Heart left ventricle (tissue), 16 donors: ENCODE measurements around the gene R3HDM2. TPM values are rescaled to one million over a fixed set of nuclear protein-coding genes. Genes with fewer than 3 reads are reported as not detected.

ENCODE experiments used
- ATAC-seq, 4 donors: fragments of 200-7000 bp; cut with Tn5 transposase; one replicate each; pipeline ENCODE4 v1.9.1; 2020 to 2022; ENCODE audit warnings: moderate library complexity in 4 of 4, mild to moderate bottlenecking in 3 of 4, moderate number of reproducible peaks in 1 of 4
- DNase-seq, 5 donors: peaks; one replicate each; pipeline ENCODE4 v3.0.0-alpha.2; 2020
- H3K27ac ChIP-seq, 12 donors: fragments of 200-600 bp; sonication (generic) in 4 of 12; one replicate each; pipeline versions ENCODE4 v1.5.0 to v1.8.0; 2016 to 2022; ENCODE audit warnings: mild to moderate bottlenecking in 2 of 12
- H3K27me3 ChIP-seq, 9 donors: fragments of 200-600 bp; sonication (generic) in 2 of 9; one replicate each; pipeline versions ENCODE4 v1.5.1 to v1.8.0; 2016 to 2022; ENCODE audit warnings: mild to moderate bottlenecking in 3 of 9
- H3K36me3 ChIP-seq, 9 donors: fragments of 200-600 bp; sonication (generic) in 2 of 9; one replicate each; pipeline versions ENCODE4 v1.5.0 to v1.8.0; 2018 to 2022; ENCODE audit warnings: mild to moderate bottlenecking in 2 of 9
- H3K4me1 ChIP-seq, 12 donors: fragments of 200-600 bp; sonication (generic) in 4 of 12; one replicate each; pipeline versions ENCODE4 v1.5.0 to v1.8.0; 2016 to 2022; ENCODE audit warnings: mild to moderate bottlenecking in 3 of 12
- H3K4me3 ChIP-seq, 12 donors: fragments of 200-600 bp; sonication (generic) in 4 of 12; one replicate each; pipeline versions ENCODE4 v1.5.0 to v1.8.0; 2017 to 2022; ENCODE audit warnings: mild to moderate bottlenecking in 9 of 12, moderate library complexity in 4 of 12
- H3K9me3 ChIP-seq, 12 donors: fragments of 200-600 bp; sonication (generic) in 4 of 12; one replicate each; pipeline versions ENCODE4 v1.5.0 to v1.8.0; 2016 to 2022; ENCODE audit warnings: mild to moderate bottlenecking in 1 of 12
- POLR2A ChIP-seq, 2 donors: fragments of 450-650 bp; IDR thresholded peaks; one replicate each; pipeline ENCODE4 v1.6.1; 2017; ENCODE audit warnings: antibody characterized with exemption in 2 of 2, mild to moderate bottlenecking in 2 of 2, moderate library complexity in 2 of 2
- WGBS, 4 donors: extraction: QIAGEN DNeasy Blood & Tissue Kit in 2 of 4; methylation state at CpG; one replicate each; pipeline versions ENCODE4 v1.1.5 to v1.1.7; 2013 to 2018; 5-methylcytosine and 5-hydroxymethylcytosine counted together
- intact Hi-C, 10 donors: fragments of 100-400 bp; cut with DNase I; formaldehyde crosslinking; loops; one replicate each; pipeline versions ENCODE4 v1.11.1 to v1.14.2; 2022
- polyA plus RNA-seq, 2 donors: library from polyadenylated mRNA; stranded (reverse); fragments of 200-250 nt; gene quantifications; one replicate each; pipeline ENCODE4 v1.2.3, GENCODE V29; 2013
- total RNA-seq, 9 donors: library from RNA; depleted of rRNA in 2 of 9; stranded (reverse); fragments of >200 nt in 2 of 9; fragmentation: NEBNext Ultra II Directional in 3 of 9; extraction: Animal tissue kit (Norgen Biotek cat#: 25700) in 3 of 9; gene quantifications; one replicate each; pipeline versions ENCODE4 v1.1.0 to v1.2.4, GENCODE V29; 2016 to 2023
- TF ChIP-seq, protein P1 (sequence below), 12 donors: fragments of 200-600 bp; sonication (generic) in 4 of 12; IDR thresholded peaks; one replicate each; pipeline versions ENCODE4 v1.5.0 to v1.8.0; 2018 to 2022; ENCODE audit warnings: antibody characterized with exemption in 12 of 12, mild to moderate bottlenecking in 5 of 12
- donor health status: ischemic (EF 13 %, LVEDD 7.1; RV severe dilation, severe dysfunction).
- donor health status: healthy with polysubstance abuse.
- donor health status: DM: no; HTN: yes; CAD: no.
- donor health status: DM: no; HTN: no; CAD: no.
- donor health status: ischemic (EF 25% LVEDD 6.9; RV normal size, moderate dysfunction).
- donor health status: ischemic (EF 25% LVEDD 5.7; RV mildly dilated, moderate dysfunction).
- donor health status: healthy.
- donor health status: DM: yes; HTN: yes; CAD: no.
- donor health status: ischemic (EF 35%, LVEDD 5.7; RV mildly dilated, moderate dysfunction).
- donor health status: nonischemic (EF 11% LVEDD 7.7; RV severe dilation, severe dysfunction).
- donor health status: DM: yes; HTN: yes; CAD: no.
- donor health status: PGD.
- donor health status: ischemic (EF 29% LVEDD 5.4; RV normal size, mild dysfunction).
- donor health status: nonischemic (EF 23%, LVEDD 6.1; RV moderate dilation, normal function).

R3HDM2 gene
- total and polyA plus RNA-seq, 11 donors = 12.7 to 102 (median 59.8) TPM

DNA sequence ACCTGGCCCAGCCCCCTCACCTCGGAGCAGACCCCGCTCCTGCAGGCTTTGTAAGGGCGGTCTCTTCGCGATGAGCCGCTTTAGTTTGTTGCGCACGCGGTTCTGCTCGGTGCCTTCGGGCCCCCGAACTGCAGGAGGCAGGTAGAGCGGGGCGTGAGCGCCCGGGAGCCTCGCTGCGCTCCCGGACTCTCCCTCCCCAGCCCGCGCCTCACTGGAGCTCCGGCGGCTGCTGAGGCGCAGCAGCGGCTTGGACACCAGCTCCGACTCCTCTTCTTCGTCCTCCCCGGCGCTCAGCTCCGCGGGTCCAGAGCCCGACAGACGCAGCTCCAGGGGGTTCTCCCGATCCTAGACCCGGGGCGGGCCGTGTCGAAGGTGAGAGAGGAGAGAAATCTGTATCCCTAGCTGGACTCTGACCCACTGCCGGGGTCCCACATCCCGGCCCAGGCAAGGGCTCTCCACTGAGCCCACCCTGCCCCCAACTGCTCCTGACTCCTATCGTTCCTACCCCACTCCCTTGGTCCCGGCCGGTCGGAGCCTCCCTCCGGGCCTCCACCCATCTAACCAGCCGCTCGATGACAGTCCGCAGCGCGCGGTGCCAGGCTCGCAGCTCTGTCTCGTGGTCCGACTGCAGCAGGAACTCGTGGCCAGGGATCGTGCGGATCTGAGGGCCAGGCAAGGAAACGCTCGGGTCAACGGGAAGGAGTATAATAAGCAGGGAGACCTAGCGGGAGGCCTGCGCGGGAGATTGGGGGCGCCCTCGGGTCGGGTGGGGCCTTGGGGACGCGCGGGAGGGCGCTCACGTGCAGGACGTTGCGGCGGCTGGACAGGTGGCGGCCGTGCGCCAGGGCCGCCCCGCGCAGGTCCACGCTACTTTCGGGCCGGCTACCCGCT, 44.7 kb upstream of the R3HDM2 start:
- intact Hi-C loops = no loop called here
- WGBS, 4 donors = 5 to 12% (median 10%) methylated on average over 55 to 84 of the region's 84 CpGs
- peaks cover 14 to 63% (median 39%) of the 10 kb centered on the region in 9 donors for H3K27me3 ChIP-seq

DNA sequence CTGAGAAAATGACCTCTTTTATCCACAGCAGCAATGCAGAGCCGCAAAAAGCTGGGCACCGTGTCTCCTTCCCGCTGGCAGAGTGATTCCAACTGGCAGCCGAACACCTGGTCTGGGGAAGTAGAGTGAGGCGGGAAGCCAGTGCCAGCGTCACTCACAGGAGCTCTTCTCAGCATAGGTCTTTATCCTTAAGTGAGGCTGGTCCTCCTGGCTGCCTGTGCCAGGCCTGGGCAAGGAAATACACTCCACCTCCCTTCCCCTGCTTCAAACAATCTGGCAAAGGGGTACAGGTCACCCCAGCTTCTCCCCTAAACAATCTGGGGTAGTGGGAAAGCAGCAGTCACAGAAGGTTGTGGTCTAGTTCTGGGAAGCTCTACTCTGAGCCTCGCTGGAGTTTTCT, 44.0 kb upstream of the R3HDM2 start:
- Histone ChIP-seq H3K36me3 (peaks cover 0 to 55% (median 0%) of the 10 kb centered on the region in 9 donors), H3K27me3 (peaks cover 14 to 63% (median 40%) of the 10 kb centered on the region in 9 donors), H3K27ac (no peak overlapping the region), H3K4me1 (peaks cover 0 to 44% (median 15%) of the 10 kb centered on the region in 12 donors), H3K9me3 (no peaks in the 10 kb centered on the region), H3K4me3 (peak overlapping the region in 1 of 12 donors; percentile 7)
- no peak for DNase-seq
- TF ChIP-seq, protein P1, sequence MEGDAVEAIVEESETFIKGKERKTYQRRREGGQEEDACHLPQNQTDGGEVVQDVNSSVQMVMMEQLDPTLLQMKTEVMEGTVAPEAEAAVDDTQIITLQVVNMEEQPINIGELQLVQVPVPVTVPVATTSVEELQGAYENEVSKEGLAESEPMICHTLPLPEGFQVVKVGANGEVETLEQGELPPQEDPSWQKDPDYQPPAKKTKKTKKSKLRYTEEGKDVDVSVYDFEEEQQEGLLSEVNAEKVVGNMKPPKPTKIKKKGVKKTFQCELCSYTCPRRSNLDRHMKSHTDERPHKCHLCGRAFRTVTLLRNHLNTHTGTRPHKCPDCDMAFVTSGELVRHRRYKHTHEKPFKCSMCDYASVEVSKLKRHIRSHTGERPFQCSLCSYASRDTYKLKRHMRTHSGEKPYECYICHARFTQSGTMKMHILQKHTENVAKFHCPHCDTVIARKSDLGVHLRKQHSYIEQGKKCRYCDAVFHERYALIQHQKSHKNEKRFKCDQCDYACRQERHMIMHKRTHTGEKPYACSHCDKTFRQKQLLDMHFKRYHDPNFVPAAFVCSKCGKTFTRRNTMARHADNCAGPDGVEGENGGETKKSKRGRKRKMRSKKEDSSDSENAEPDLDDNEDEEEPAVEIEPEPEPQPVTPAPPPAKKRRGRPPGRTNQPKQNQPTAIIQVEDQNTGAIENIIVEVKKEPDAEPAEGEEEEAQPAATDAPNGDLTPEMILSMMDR (IDR thresholded peaks at IDR 0.05) = no peak
- TF ChIP-seq POLR2A (IDR thresholded peaks at IDR 0.05) = no peak
- whole genome bisulfite sequencing, 4 donors = 59 to 77% (median 63%) methylated on average over 7 of the region's 7 CpGs
- no peak for ATAC-seq
- intact Hi-C loops = no loop called here

More for the DNA sequence above, 44.7 kb upstream of the R3HDM2 start:
- DNase-seq (peak in 1 of 5 donors; percentile 23), ATAC-seq (peak in 3 of 4 donors; percentile 32 to 38 (median 35))
- H3K4me3 ChIP-seq = peak overlapping the region; percentile 6 to 68 (median 39)
- H3K36me3 ChIP-seq = peaks cover 0 to 48% (median 0%) of the 10 kb centered on the region in 9 donors
- H3K4me1 ChIP-seq = peaks cover 0 to 50% (median 15%) of the 10 kb centered on the region in 12 donors
- no peaks in the 10 kb centered on the region for H3K9me3 ChIP-seq
- peak overlapping the region in 1 of 12 donors; percentile 94 for H3K27ac ChIP-seq
- no peak for TF ChIP-seq POLR2A (IDR thresholded peaks at IDR 0.05)
- TF ChIP-seq, protein P1 (IDR thresholded peaks at IDR 0.05) = no peak

DNA sequence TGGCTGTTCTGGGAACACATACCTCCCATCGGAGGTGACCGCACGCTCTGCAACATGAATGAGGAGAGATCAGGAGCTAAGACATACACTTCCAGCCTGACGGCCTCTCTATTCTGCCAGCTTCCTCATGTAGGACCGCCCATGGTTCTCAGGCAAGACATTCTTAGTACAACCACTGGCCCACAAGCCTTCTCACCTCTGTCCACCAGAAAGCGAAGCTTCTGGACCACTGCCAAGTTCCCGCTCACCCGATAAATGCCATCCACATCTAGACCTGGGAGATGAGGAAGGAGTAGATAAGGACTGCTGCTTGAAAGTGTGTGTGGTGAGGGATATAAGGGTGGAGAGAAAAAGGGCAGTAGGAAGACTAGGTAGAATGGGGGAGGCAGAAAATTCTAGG, 43.6 kb upstream of the R3HDM2 start:
- peaks cover 14 to 63% (median 40%) of the 10 kb centered on the region in 9 donors for H3K27me3 ChIP-seq
- WGBS, 4 donors = 59 to 72% (median 71%) methylated on average over 8 of the region's 8 CpGs
- no peaks in the 10 kb centered on the region for H3K9me3 ChIP-seq
- intact Hi-C loops = no loop called here
- no peak overlapping the region for H3K27ac ChIP-seq
- TF ChIP-seq POLR2A (IDR thresholded peaks at IDR 0.05) = no peak
- TF ChIP-seq, protein P1 (IDR thresholded peaks at IDR 0.05) = no peak
- DNase-seq (peak in 1 of 5 donors; percentile 19), ATAC-seq (no peak)
- H3K4me3 ChIP-seq = no peak overlapping the region
- H3K36me3 ChIP-seq = peaks cover 0 to 59% (median 0%) of the 10 kb centered on the region in 9 donors
- peaks cover 0 to 39% (median 15%) of the 10 kb centered on the region in 12 donors for H3K4me1 ChIP-seq

DNA sequence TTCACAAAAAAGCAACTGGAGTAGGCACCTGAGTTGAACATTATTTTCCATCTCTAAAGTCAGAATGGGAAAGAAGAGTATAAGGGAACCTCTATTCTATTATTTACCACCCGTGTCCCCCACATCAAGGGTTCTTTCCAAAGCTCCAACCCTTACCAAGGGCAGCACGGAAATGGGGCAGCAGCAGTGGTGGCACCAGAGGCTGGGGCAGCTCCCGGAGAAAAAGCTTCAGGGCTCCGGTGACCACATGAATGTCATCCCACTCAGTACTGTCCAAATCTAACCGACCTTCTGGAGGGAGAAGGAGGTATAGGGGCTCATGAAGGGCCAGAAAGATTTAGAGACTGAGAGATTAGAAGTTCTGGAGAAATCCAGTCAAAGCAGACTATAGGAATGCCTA, 43.0 kb upstream of the R3HDM2 start:
- Histone ChIP-seq H3K27ac (no peak overlapping the region), H3K27me3 (peaks cover 14 to 60% (median 40%) of the 10 kb centered on the region in 9 donors), H3K4me1 (peaks cover 0 to 34% (median 15%) of the 10 kb centered on the region in 12 donors), H3K9me3 (no peaks in the 10 kb centered on the region), H3K36me3 (peaks cover 0 to 63% (median 0%) of the 10 kb centered on the region in 9 donors), H3K4me3 (no peak overlapping the region)
- DNase-seq (no peak), ATAC-seq (no peak)
- no peak for TF ChIP-seq POLR2A (IDR thresholded peaks at IDR 0.05)
- TF ChIP-seq, protein P1 (IDR thresholded peaks at IDR 0.05) = no peak
- 85 to 91% (median 88%) methylated on average over 5 of the region's 5 CpGs for WGBS, 4 donors
- intact Hi-C loops = no loop called here
